Measurements from ENCODE around the gene MLYCD. TPM values are rescaled to one million over a fixed set of nuclear protein-coding genes. Genes with fewer than 3 reads are reported as not detected.

The MLYCD gene
- total RNA-seq, 4 donors from 2014 or later: 4.5 to 16.6 (median 6.7) TPM

DNA sequence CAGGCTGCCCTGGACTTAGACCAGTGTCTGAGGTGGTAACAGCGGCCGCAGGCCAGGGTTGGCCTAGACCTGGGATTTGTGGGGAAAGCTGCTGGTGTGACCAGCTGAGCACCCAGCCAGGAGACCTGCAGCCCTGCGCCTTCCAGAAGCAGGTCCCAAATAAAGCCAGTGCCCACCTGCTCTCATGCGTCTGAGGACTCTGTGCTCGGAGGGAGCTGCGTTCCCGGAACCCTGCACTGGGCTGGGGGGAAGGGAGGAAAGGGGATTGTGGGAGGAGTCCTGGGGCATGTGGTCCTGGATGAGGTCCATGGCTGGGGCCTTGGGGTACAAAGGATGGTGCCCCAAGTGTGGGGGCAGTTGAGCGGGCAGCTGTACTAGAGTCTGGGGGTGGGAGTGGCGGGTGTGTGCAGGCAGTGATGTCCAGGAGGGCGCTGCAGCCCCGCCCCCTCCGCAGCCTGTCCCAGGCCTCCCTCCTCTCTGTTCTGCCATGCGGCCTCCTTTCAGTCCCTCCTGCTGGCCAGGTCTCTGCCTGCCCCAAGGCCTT, 67.3 kb downstream of the MLYCD start:
- no peak for DNase-seq
- intact Hi-C loops (cut with DNase I; ENCODE audit: low total_unique reads): loop anchor here (10.0 kb wide), 1 partner anchor 99 kb away; no protein-coding TSS in a partner anchor
- no peak overlapping the region for H3K4me3 ChIP-seq
- no peaks in the 10 kb centered on the region for H3K36me3 ChIP-seq
- H3K27me3 ChIP-seq: peaks cover 0 to 12% of the 10 kb centered on the region in 2 donors
- no peaks in the 10 kb centered on the region for H3K9me3 ChIP-seq
- H3K4me1 ChIP-seq: peaks cover 0 to 3% of the 10 kb centered on the region in 2 donors
- TF ChIP-seq POLR2A (IDR thresholded peaks at IDR 0.05): no peak
- TF ChIP-seq CTCF (IDR thresholded peaks at IDR 0.05): no peak
- H3K27ac ChIP-seq: no peak overlapping the region

DNA sequence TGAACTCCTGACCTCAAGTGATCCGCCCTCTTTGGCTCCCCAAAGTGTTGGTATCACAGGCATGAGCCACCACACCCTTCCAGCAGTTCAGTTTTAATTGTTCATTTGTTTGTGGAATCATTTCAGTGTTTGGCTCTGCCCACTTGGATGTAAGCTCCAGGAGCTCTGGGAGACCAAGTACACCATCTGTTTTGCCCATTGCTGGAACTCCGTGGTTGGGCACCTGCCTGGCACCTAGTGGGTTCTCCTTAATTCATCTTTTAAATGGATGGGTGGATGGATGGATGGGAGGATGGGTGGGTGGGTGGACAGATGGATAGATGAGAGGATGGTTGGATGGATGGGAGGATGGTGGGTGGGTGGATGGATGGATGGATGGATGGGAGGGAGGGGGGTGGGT, 68.2 kb downstream of the MLYCD start:
- Histone ChIP-seq H3K36me3 (no peaks in the 10 kb centered on the region), H3K9me3 (no peaks in the 10 kb centered on the region), H3K27me3 (peaks cover 0 to 12% of the 10 kb centered on the region in 2 donors), H3K4me3 (no peak overlapping the region), H3K27ac (no peak overlapping the region), H3K4me1 (peaks cover 0 to 3% of the 10 kb centered on the region in 2 donors)
- TF ChIP-seq CTCF (IDR thresholded peaks at IDR 0.05) (no peak), POLR2A (IDR thresholded peaks at IDR 0.05) (no peak)
- DNase-seq: no peak
- intact Hi-C loops (cut with DNase I; ENCODE audit: low total_unique reads): loop anchor here (10.0 kb wide), 1 partner anchor 98 kb away; no protein-coding TSS in a partner anchor

- intact Hi-C loops (cut with DNase I; ENCODE audit: low total_unique reads): loop anchor here (10.0 kb wide), 1 partner anchor 97 kb away; no protein-coding TSS in a partner anchor
- Histone ChIP-seq H3K9me3 (no peaks in the 10 kb centered on the region), H3K4me3 (peak within 1 kb of the TSS in 1 of 2 donors; percentile 34), H3K27ac (no peak within 1 kb of the TSS), H3K27me3 (peaks cover 0 to 12% of the 10 kb centered on the region in 2 donors), H3K4me1 (peaks cover 0 to 3% of the 10 kb centered on the region in 2 donors), H3K36me3 (no peaks in the 10 kb centered on the region)
- TF ChIP-seq CTCF (IDR thresholded peaks at IDR 0.05) (peak; percentile 35 to 57 (median 47)), POLR2A (IDR thresholded peaks at IDR 0.05) (no peak)
- DNase-seq: no peak
Measured at GRCh38 chr16:83967838-83968305, 69.0 kb downstream of the MLYCD start, which contains the start of gene NECAB2. Gene NECAB2 (plus strand): TSS chr16:83968244. CDS start chr16:83968649, 405 bp downstream.

- intact Hi-C loops (cut with DNase I; ENCODE audit: low total_unique reads): loop anchor here (10.0 kb wide), 1 partner anchor 96 kb away; no protein-coding TSS in a partner anchor
- peak overlapping the region in 1 of 2 donors; percentile 34 for H3K4me3 ChIP-seq
Measured at GRCh38 chr16:83968306-83968851, 69.5 kb downstream of the MLYCD start.

More at GRCh38 chr16:83968306-83968851, 69.5 kb downstream of the MLYCD start:
- Histone ChIP-seq H3K4me1 (peaks cover 0 to 3% of the 10 kb centered on the region in 2 donors), H3K27me3 (peaks cover 0 to 12% of the 10 kb centered on the region in 2 donors), H3K36me3 (no peaks in the 10 kb centered on the region), H3K27ac (no peak overlapping the region), H3K9me3 (no peaks in the 10 kb centered on the region)
- DNase-seq: no peak
- TF ChIP-seq CTCF (IDR thresholded peaks at IDR 0.05) (no peak), POLR2A (IDR thresholded peaks at IDR 0.05) (no peak)

Data from uterus (tissue), 4 donors.